GM13977 (cell line): ENCODE data around the gene MYO18B.

Source experiments
- DNase-seq: peaks from one replicate; pipeline ENCODE4 v3.0.0; 2012; ENCODE audit warnings: low spot score
- CTCF ChIP-seq: IDR thresholded peaks from 2 replicates; pipeline ENCODE4 v1.5.1; 2012; ENCODE audit warnings: mild to moderate bottlenecking, control low read depth; ENCODE audit not compliant: insufficient read depth; ENCODE audit errors: extremely low read depth, missing control alignments
- in situ Hi-C: fragments of 300-500 bp; cut with MboI; formaldehyde crosslinking; loops from one replicate; pipeline ENCODE4 v1.12.0; 2022; ENCODE audit warnings: low sequenced_read_pairs, low pct_unique_long_range_greater_than_20kb, mixed read lengths, inconsistent platforms; ENCODE audit not compliant: unreplicated experiment

Gene MYO18B

GRCh38 chr22:25753252-25753651 is 11.3 kb downstream of the MYO18B start:
- no peak for DNase-seq
- in situ Hi-C loops, result no loop called here
- TF ChIP-seq CTCF, result no peak

- DNase-seq, result no peak
- TF ChIP-seq CTCF, result no peak
- in situ Hi-C loops, result no loop called here
Measured at GRCh38 chr22:25754527-25755202, 12.7 kb downstream of the MYO18B start.

- DNase-seq, result no peak
- TF ChIP-seq CTCF, result no peak
- in situ Hi-C loops, result no loop called here
Measured at GRCh38 chr22:25757686-25758085, 15.7 kb downstream of the MYO18B start.

GRCh38 chr22:25758316-25758715 is 16.3 kb downstream of the MYO18B start:
- DNase-seq, result no peak
- no peak for TF ChIP-seq CTCF

GRCh38 chr22:25759825-25760231 is 17.8 kb downstream of the MYO18B start:
- in situ Hi-C loops, result no loop called here
- no peak for TF ChIP-seq CTCF
- DNase-seq, result no peak

More at GRCh38 chr22:25758316-25758715, 16.3 kb downstream of the MYO18B start:
- in situ Hi-C loops, result no loop called here

- DNase-seq, result no peak
- no peak for TF ChIP-seq CTCF
- in situ Hi-C loops, result no loop called here
Measured at GRCh38 chr22:25760294-25760693, 18.3 kb downstream of the MYO18B start.
